Endothelial cell of umbilical vein (primary cell): Measurements from ENCODE around the gene GFOD1. TPM values are rescaled to one million over a fixed set of nuclear protein-coding genes. Genes with fewer than 3 reads are reported as not detected.

Experiments used
- BruUV-seq: library from RNA; stranded (reverse); fragments of 400-500 nt; replicated peaks from 2 replicates; lab custom pipeline; 2021; lab: Mats Ljungman, UMichigan
- CTCF ChIA-PET: fragments of 300-600, 350-600 bp; sonication (Branson Sonifier 250); formaldehyde crosslinking; loops from one replicate; lab custom pipeline; 2021; ENCODE audit warnings: antibody characterized with exemption, inconsistent platforms; lab: Charles Lee
- POLR2A ChIA-PET: fragments of 300-600, 350-600 bp; sonication (Branson Sonifier 250); formaldehyde crosslinking; loops from one replicate; lab custom pipeline; 2021; ENCODE audit warnings: antibody characterized with exemption, inconsistent platforms; lab: Charles Lee
- DNase-seq: peaks from one replicate; pipeline ENCODE4 v3.0.0-alpha.2; 2011; ENCODE audit warnings: low read depth, low spot score
- FAIRE-seq: peaks from 2 replicates; lab custom pipeline; 2011; peaks lifted over from hg19 to GRCh38; lab: Jason Lieb, UNC
- H2AFZ ChIP-seq: 2 replicates; pipeline ENCODE4 v1.6.0; 2012; ENCODE audit warnings: low read depth, low read length, control low read depth, inconsistent platforms
- H3K27ac ChIP-seq: 2 replicates; pipeline ENCODE4 v1.5.1; 2011; ENCODE audit warnings: low read depth, mild to moderate bottlenecking, control low read depth, low read length, moderate library complexity; ENCODE audit not compliant: insufficient read depth
- H3K27me3 ChIP-seq, 2 experiments: 2 replicates each; pipeline versions ENCODE4 v1.6.0 to v1.6.1; 2011; ENCODE audit warnings: low read length in 2 of 2, mixed read lengths in 1 of 2; ENCODE audit not compliant: control insufficient read depth in 2 of 2, insufficient read depth in 2 of 2
- H3K36me3 ChIP-seq, 2 experiments: 2 replicates in 1 of 2; 3 replicates in 1 of 2; pipeline ENCODE4 v1.5.1; 2011; ENCODE audit warnings: low read length in 2 of 2, mild to moderate bottlenecking in 1 of 2, moderate library complexity in 1 of 2; ENCODE audit not compliant: control insufficient read depth in 2 of 2, insufficient read depth in 2 of 2; ENCODE audit errors: extremely low read depth in 1 of 2
- H3K4me1 ChIP-seq: 3 replicates; pipeline ENCODE4 v1.5.1; 2011; ENCODE audit warnings: mild to moderate bottlenecking, low read length; ENCODE audit not compliant: control insufficient read depth, insufficient read depth; ENCODE audit errors: extremely low read depth
- H3K4me2 ChIP-seq: 2 replicates; pipeline ENCODE4 v1.6.1; 2011; ENCODE audit warnings: low read length, control low read depth, mixed read lengths; ENCODE audit not compliant: insufficient read depth
- H3K4me3 ChIP-seq, 3 experiments: fragments of 200-600 bp in 1 of 3; sonication (generic), shearing (Covaris generic) in 1 of 3; replicated peaks in 1 of 3; 2 replicates each; pipeline ENCODE4 v1.5.1; 2011 to 2016; ENCODE audit warnings: control low read depth in 3 of 3, low read length in 3 of 3, mild to moderate bottlenecking in 2 of 3, inconsistent platforms in 1 of 3, low read depth in 1 of 3, moderate library complexity in 1 of 3; ENCODE audit not compliant: insufficient read depth in 1 of 3
- H3K79me2 ChIP-seq: 2 replicates; pipeline ENCODE4 v1.6.0; 2012; ENCODE audit warnings: low read length, inconsistent platforms; ENCODE audit not compliant: control insufficient read depth, insufficient read depth
- H3K9ac ChIP-seq: replicated peaks from 2 replicates; pipeline ENCODE3; 2011; ENCODE audit warnings: low read length, control low read depth; ENCODE audit not compliant: insufficient read depth; ENCODE audit errors: extremely low read depth
- H3K9me1 ChIP-seq: replicated peaks from 3 replicates; pipeline ENCODE4 v1.6.0; 2011; ENCODE audit warnings: mild to moderate bottlenecking, low read length; ENCODE audit not compliant: control insufficient read depth, insufficient read depth; ENCODE audit errors: extremely low read depth
- H3K9me3 ChIP-seq: replicated peaks from 2 replicates; pipeline ENCODE4 v1.5.1; 2012; ENCODE audit warnings: low read length, inconsistent platforms; ENCODE audit not compliant: control insufficient read depth, insufficient read depth
- H4K20me1 ChIP-seq: replicated peaks from 2 replicates; pipeline ENCODE3; 2011; ENCODE audit warnings: mild to moderate bottlenecking, low read length; ENCODE audit not compliant: control insufficient read depth, insufficient read depth; ENCODE audit errors: extremely low read depth
- CTCF ChIP-seq, 2 donors: IDR thresholded peaks; 1 replicate in 1 of 2; 2 replicates in 1 of 2; pipeline ENCODE4 v1.5.1; 2011; ENCODE audit warnings: low read length in 2 of 2, mild to moderate bottlenecking in 2 of 2, moderate library complexity in 2 of 2, control low read depth in 1 of 2, inconsistent platforms in 1 of 2, low read depth in 1 of 2; ENCODE audit not compliant: insufficient read depth in 1 of 2; ENCODE audit errors: extremely low read depth in 1 of 2
- EZH2 ChIP-seq: IDR thresholded peaks from 2 replicates; pipeline ENCODE4 v1.6.1; 2012; ENCODE audit warnings: borderline replicate concordance, low read depth, mild to moderate bottlenecking, moderate library complexity, low read length, inconsistent platforms; ENCODE audit not compliant: severe bottlenecking
- FOS ChIP-seq: IDR thresholded peaks from 2 replicates; pipeline ENCODE4 v1.6.1; 2011; ENCODE audit warnings: mild to moderate bottlenecking, low read length, moderate library complexity, borderline replicate concordance; ENCODE audit not compliant: insufficient read depth
- GATA2 ChIP-seq: IDR thresholded peaks from 2 replicates; pipeline ENCODE4 v1.7.0; 2011; ENCODE audit warnings: low read depth, mild to moderate bottlenecking, moderate library complexity, mixed read lengths, low read length; ENCODE audit not compliant: insufficient read length, insufficient read depth
- JUN ChIP-seq: IDR thresholded peaks from 2 replicates; pipeline ENCODE4 v1.6.1; 2011; ENCODE audit warnings: borderline replicate concordance, low read depth; ENCODE audit not compliant: insufficient read length, insufficient read depth
- MAX ChIP-seq: IDR thresholded peaks from 2 replicates; pipeline ENCODE4 v1.6.1; 2011; ENCODE audit not compliant: insufficient read depth, insufficient read length
- MYC ChIP-seq: IDR thresholded peaks from one replicate; pipeline ENCODE4 v1.6.1; 2011; ENCODE audit warnings: mild to moderate bottlenecking, low read depth, low read length
- POLR2A ChIP-seq: IDR thresholded peaks from 2 replicates; pipeline ENCODE4 v1.6.1; 2012; ENCODE audit warnings: low read depth, mild to moderate bottlenecking, control low read depth, low read length
- POLR2AphosphoS5 ChIP-seq: IDR thresholded peaks from 2 replicates; pipeline ENCODE4 v1.6.1; 2012; ENCODE audit warnings: low read depth, mild to moderate bottlenecking, control low read depth, low read length, moderate library complexity; ENCODE audit not compliant: insufficient read depth
- dilution Hi-C: fragments of 300-500 bp; cut with MboI; formaldehyde crosslinking; loops from one replicate; pipeline ENCODE4 v1.15.0; 2019; ENCODE audit warnings: low sequenced_read_pairs; ENCODE audit not compliant: extremely low pct_ligation_motif_present
- intact Hi-C: fragments of 100-400 bp; cut with micrococcal nuclease; formaldehyde crosslinking; loops from one replicate; pipeline ENCODE4 v1.10.0; 2022
- polyA plus RNA-seq, 4 experiments: library from polyadenylated mRNA; depleted of rRNA in 3 of 4; stranded (reverse) in 3 of 4; unstranded in 1 of 4; fragments of >200 nt; gene quantifications; 2 replicates each; pipeline versions ENCODE4 v1.2.1 to v1.2.3, GENCODE V29; 2011 to 2012; ENCODE audit warnings: missing spikeins in 1 of 4
- total RNA-seq: library from RNA; stranded (reverse); gene quantifications from 2 replicates; pipeline ENCODE4 v1.2.3, GENCODE V29; 2021

Gene GFOD1
- total and polyA plus RNA-seq, 2 donors (not counting 3 experiments of a cell fraction or from before 2014, with no cell fraction given): 12.1 to 24.1 TPM

- peak within 1 kb of the TSS; percentile 78 for H3K4me2 ChIP-seq
- H3K9ac ChIP-seq: peak within 1 kb of the TSS; percentile 95
- TF ChIP-seq JUN (no peak), POLR2AphosphoS5 (peak; percentile 99), CTCF (IDR thresholded peaks at IDR 0.05; ENCODE audit: extremely low read depth in 1 of 2, insufficient read depth in 1 of 2, low read depth in 1 of 2, low read length in 2 of 2) (no peak), GATA2 (no peak), POLR2A (peak; percentile 94), MAX (peak; percentile 52), MYC (no peak), EZH2 (no peak), FOS (no peak)
- FAIRE-seq (peak; percentile 95), DNase-seq (peak; percentile 94)
- H3K36me3 ChIP-seq: peaks cover 0 to 2% of the 10 kb centered on the region in 2 experiments
- dilution Hi-C loops (loop anchor here (25.0 kb wide), 1 partner anchor 234 kb away; the partner anchor contains the start of gene SIRT5), intact Hi-C loops (loop anchor here (1.0 to 5.0 kb wide), 7 partner anchors 21 to 384 kb away; partner anchors contain the start of genes NOL7 and RANBP9)
- H3K4me1 ChIP-seq: peaks cover 16% of the 10 kb centered on the region
- peak within 1 kb of the TSS; percentile 77 for H2AFZ ChIP-seq
- H3K9me1 ChIP-seq: no peaks in the 10 kb centered on the region
- TSS peak; percentile 69 for BruUV-seq
- peak within 1 kb of the TSS; percentile 92 for H3K27ac ChIP-seq
- H4K20me1 ChIP-seq: no peaks in the 10 kb centered on the region
- H3K4me3 ChIP-seq: peak within 1 kb of the TSS; percentile 76 to 92 (median 87)
- no peaks in the 10 kb centered on the region for H3K27me3 ChIP-seq
- CTCF ChIA-PET: interaction anchor here (0.6 to 7.1 kb wide), 18 partner anchors 10 to 690 kb away, joined by 3 to 98 read pairs (median 4); partner anchors contain the start of genes NOL7 and SIRT5
- H3K9me3 ChIP-seq: no peaks in the 10 kb centered on the region
- POLR2A ChIA-PET: interaction anchor here (0.8 to 1.9 kb wide), 5 partner anchors 25 to 397 kb away, joined by 4 to 5 read pairs (median 5); partner anchors contain the start of gene NOL7
- no peaks in the 10 kb centered on the region for H3K79me2 ChIP-seq
These were observed 159.1 kb downstream of the GFOD1 start, which contains the start of gene TBC1D7 for GRCh38 chr6:13328076-13328874. TBC1D7 (minus strand) TSS chr6:13328537; CDS start chr6:13326898, 1,639 bp downstream.
